GF-D8 (cell line): Measurements from ENCODE around the gene STK32B.

Source experiments
- DNase-seq: peaks from one replicate; lab custom pipeline; 2025; lab: John Stamatoyannopoulos, UW

The STK32B gene

DNA sequence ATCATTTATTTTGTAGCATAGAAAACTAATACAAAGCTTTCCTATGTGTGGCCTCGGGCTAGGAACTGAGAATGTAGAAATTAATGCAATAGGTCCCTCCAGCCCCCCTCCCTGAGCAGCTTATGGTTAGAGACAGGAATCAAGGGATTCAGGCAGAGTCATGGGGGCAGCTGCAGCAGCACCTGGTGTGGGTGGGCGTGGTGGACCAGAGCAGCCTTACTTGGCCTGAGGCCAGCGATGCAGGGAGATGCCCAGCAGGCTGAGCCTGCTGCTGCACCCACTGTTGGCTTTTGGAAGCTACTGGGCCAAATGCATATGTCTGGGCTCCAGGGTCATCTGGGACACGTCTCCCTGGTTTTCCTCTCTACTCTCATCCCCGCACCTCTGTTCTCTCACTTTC, 74.0 kb downstream of the STK32B start:
- no peak for DNase-seq

DNA sequence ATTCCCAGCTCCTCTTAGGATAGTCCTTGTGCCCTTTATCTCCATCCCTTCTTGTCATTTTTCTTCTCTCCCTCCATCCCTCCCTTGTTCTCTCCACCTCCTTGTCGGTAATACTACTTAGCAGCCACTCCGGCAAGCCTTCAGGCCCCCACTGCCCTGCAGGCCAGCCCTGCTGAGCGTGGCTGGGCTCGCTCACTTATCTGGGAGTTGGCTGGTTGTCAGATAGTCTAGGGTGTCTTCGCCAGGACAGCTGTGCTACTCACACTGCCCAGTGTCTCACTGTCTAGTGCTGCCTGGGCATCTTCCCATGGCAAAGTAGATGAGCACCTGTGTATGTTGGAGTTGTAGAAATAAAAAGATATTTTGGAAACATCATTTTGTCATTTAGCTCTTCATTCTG, 75.0 kb downstream of the STK32B start:
- no peak for DNase-seq

DNA sequence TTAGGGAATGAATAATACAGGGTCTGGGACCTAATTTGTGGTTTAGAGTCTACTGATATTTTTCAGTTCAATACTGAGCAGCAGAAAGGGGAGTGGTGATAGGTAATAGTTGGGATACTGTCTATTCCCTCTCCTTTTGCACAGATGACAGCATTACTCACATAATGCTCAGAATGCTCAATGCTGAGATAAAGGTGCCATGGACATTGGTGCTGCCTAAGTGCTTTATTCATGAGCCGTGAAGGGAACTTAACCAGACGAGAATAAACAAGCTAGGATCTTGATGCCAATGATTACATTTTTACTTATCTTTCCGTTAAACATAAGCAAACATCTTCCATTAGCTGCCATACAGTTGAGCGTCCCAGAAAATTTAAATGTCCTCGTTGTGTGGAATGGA, 75.6 kb downstream of the STK32B start:
- no peak for DNase-seq

DNA sequence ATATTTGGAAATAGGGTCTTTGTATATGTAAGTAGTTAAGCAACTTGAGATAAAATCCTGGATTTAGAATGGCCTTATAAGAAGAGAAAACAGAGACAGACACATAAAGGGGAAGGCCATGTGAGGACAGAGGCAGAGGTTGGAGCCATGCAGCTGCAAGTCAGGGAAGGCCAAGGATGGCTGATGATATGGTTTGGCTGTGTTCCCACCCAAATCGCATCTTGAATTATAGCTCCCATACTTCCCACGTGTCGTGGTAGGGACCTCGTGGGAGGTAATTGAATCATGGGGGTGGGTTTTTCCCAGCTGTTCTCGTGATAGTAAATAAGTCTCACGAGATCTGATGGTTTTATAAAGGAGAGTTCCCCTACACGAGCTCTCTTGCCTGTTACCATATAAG, 76.3 kb downstream of the STK32B start:
- no peak for DNase-seq

DNA sequence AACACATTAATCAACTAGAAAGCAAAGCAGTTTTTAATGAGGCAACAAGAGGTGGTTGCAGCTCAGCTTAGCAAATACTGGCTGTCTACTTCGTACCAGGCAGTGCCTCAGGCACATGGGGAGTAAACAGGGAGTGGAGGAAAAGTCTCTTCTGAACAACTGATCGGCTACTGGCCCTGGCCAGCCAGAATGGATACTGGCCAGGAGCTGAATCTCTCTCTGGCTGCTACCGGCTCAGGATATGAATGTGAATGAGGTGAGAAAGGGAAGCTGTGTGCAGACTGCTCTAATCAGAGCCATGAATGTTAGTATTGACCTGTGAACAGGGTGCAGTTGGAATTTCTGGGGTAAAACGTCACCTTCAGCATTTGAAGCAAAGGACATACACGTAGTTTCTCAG, 77.3 kb downstream of the STK32B start:
- DNase-seq, result no peak

DNA sequence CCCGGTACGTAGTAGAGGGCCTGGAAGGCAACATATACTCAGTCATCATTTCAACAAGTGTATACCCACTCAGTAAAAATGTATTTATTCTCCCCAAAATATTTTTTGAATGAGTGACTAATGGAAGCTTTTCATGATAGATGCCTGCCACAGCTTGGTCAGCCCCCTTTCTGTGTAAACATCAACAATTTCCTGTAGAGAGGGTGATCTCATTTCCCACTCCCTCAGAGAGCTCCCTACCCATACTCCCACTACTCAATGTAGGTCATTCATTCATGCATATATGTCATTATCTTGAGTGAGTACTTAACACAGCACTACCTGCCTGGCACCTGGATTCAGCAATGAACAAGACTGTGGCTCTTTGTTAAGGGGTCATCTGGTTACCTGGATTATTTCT, 81.9 kb downstream of the STK32B start:
- no peak for DNase-seq

DNA sequence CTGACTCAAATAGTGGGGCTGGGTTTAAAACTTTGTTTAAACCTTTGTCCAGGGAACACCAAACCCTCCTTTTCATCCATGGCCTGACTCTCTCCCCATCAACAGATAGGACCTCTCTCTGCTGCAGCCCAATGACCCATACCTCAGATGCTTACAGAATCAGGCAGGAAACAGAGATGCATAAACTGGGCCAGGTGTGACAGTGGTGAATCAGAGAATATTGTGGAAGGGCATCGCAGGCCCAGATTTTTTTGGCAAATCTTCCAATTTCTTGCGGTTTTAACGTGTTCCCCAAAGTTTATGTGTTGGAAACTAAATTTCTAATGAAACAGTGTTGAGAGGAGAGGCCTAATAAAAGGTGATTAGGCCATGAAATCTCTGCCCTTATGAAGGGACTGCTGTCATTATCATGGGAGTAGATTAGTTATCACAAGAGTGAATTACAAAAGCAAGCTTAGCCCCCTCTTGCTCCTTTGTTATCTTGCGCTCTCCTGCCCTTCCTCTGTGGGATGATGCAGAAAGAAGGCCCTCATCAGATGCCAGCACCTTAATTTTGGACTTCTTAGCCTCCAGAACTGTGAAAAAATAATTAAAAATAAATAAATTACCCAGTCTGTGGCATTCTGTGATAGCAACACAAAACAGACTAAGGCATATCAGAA, 82.8 kb downstream of the STK32B start:
- no peak for DNase-seq

DNA sequence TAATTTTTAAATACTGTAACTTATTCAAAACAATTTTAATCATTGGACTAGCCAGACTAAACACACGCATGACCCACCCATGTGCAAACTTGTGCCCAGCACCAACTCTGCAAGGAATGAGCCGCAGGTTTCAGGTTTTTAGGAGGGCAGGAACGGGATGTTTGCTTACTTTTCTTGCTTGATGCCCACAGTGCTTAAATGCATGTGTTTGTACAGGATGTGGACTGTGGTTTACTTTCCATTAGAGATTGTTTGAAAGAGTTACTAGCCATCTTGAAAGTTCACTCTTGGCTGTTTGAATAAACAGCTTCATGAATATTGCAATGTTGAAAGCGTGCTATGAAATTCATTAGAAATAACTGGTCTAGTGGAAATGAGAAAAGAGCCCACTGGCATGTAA, 83.3 kb downstream of the STK32B start:
- DNase-seq, result no peak

DNA sequence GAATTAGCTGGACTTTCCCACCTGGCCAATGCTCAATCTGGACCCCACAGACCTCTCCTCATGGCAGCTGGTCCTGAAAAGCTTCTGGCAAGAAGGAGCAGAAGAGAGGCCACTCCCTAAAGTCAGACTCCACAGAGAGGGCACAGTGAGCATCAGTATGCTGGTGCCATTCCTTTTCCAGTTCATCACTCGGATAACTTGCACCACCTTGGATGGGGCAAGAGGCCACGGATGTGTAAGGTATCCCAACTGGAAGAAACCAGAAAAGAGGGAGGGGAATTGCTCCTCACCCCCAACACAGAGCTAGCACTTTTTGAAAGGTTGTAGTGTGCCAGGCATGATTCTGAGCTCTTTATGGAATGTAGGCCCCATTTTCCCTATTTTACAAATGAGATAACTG, 85.9 kb downstream of the STK32B start:
- no peak for DNase-seq

DNA sequence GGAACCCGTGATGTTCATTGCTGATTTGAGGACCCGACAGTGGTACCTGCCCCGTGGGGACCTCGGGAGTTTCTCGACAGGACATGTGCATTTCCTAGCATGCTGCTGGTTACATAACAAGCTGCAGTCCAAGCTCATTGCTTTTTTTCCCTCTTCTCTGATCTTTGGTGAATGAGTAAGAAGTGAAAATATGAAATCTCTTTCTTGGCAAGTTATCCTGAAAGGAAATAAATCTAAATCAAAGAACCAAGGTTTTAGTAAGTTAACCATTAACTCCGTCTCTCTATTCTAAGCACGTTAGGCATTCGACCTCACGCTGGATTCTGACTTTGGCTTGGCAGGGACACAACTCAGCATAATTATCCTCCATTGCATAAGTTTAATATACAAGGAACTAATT, 86.6 kb downstream of the STK32B start:
- DNase-seq, result no peak

DNA sequence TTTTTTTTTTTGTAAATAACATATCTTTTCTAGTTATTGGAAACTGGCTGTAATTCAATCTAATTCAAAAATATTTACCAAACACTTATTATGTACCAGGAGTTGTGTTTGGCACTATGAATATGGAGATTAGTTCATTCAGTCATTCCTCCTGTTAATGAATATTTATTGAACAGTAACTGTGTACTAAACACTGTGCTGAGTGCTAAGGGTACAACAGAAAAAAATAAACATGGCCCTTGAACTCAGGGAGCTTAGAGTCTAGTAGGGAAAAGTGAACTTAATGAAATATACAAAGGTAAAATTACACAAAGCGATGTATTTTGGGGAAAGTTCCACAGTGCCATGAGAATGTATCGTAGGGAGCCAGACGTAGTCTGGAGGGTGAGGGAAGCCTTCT, 87.1 kb downstream of the STK32B start:
- no peak for DNase-seq

DNA sequence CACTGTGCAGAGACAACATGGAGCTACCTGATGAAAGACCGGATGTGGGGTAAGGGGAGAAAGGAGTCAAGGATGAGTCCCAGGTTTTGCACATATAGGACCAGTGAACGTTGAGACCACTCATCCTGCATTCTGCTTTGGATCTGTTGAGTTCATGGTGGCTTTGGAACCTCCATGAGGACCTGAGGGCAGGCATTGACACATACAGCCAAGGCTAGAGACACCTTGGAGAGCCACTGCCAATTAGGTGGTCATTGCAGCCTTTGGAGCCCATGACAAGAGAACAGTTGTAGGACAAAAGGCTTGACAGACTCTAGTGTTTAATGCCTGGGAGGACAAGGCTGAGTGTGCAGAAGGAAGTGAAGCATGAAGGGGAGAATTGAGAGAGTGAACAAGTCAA, 87.9 kb downstream of the STK32B start:
- no peak for DNase-seq

DNA sequence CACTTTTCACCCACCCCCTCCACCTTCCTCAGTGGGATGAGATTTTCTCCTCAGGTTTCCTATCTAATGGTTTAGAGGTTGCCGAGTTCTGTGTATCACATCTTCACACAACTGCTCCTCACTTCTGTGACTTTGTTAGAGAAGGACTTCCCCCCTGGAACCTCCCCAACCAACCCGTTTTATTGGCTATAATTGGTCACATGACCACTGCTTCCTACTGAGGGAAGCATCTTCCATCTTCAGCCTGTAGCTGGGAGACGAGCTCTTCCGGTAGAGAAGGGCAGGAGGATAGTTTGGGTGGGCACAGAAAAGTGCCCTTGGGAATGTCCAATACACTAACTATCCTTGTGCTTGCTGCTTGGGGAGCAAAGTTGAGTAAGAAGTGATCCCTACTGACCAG, 90.5 kb downstream of the STK32B start:
- no peak for DNase-seq

DNA sequence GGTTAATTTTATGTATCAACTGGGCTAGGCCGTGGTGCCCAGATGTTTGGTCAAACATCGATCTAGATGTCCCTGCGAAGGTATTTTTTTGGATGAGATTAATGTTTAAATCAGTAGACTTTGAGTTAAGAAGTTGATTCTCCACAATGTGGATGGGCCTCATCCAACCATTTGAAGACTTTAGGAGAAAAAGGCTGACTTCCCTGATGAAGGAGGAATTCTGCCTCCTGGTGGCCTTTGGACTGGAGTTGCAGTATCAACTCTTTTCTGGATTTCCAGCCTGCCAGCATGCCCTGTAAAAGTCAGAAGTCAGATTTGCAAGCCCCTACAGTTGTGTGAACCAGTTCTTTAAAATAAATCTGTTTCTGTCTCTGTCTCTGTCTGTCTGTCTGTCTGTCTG, 91.4 kb downstream of the STK32B start:
- no peak for DNase-seq

DNA sequence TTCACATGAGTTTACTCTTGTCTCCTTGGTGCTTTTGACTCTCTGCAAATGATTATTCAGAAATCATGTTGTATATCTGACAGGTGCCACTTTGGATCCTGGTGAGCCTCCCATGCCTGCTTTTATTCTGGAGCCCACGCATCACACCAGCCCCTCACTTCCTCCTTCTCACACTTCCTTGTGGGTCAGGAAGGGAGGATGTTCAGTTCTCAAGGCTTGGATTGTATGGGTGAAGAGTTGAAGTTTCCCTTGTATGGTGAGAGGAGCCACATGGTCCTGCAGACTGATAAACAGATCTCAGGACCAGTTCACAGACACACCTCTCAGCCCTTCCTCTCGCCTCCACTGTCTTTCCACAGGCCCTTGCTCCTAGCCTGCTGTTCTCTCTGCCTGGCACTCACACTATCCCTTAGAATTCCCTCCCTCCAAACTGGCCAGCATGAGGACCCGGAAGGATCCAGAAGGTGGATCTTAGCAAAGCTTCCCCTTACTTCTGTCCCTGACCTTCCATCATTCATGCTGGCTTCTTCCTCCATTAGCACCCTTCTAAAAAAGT, 92.1 kb downstream of the STK32B start:
- DNase-seq, result no peak

DNA sequence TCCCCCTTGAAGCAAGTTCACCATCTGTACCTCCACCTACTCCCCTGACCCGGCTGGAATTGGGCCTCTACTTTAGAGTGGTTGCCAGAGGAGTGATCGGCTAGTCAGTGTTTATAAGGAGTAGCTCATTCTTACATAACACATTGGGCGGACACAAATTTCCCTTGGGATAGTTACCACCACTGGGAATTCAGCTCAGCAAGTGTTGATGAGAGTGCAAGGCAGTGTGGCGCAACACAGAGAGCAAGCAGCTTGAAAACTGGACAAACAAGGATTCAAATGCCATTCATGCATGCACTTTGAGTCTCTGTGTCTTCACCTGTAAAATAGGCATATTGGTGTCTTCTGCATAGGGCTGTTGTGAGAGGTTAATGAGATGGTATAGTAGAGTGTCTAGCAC, 92.7 kb downstream of the STK32B start:
- DNase-seq, result no peak

DNA sequence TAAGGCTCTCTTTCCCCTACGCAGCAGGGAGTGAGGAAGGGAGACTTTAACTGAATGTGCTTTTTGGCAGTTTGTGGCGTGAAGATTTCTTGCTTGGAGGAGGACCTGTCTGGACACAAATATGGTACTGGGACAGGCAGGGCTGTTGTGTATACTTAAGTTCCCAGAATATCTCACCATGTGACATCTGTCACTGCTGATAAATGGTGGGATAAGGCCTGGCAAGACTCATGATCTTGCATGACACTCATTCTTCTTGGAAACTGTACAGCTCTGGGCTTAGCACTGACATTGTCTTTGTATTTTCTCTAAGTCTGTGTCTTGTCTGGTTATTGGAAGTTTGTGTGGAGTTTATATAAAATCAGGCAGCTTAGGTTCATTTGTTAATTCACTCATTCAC, 93.1 kb downstream of the STK32B start:
- no peak for DNase-seq

DNA sequence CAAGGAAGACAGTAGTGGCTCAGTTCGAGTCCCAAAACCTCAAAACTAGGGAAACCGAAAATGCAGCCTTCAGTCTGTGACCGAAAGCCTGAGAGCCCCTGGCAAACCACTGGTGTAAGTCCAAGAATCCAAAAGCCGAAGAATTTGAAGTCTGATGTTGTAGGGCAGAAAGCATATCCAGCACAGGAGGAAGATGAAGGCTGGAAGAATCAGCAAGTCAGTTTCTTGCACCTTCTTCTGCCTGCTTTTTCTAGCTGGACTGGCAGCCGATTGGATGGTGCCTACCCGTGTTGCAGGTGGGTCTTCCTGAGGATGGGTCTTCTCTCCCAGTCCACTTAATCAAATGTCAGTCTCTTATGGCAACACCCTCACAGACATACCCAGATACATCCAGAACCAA, 95.0 kb downstream of the STK32B start:
- no peak for DNase-seq

DNA sequence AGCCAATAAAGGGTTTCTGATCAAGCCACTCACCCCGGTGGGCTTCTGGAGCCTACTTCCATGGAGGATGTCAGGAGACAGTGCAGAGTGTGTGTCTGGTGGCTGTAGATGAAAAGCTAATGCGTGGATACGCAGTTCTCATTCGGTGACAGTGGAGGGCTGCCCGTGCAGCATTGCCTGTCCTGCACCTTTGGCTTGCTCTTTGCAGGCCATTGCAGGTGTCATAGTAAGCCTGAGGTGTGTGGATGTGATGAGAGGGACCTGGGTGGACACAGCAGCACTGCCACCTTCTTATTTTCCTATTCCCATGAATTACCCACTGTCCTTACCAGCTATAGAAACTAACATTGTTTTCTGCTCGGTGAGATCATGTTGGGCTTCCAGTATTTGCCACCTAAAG, 101.2 kb downstream of the STK32B start:
- no peak for DNase-seq

DNA sequence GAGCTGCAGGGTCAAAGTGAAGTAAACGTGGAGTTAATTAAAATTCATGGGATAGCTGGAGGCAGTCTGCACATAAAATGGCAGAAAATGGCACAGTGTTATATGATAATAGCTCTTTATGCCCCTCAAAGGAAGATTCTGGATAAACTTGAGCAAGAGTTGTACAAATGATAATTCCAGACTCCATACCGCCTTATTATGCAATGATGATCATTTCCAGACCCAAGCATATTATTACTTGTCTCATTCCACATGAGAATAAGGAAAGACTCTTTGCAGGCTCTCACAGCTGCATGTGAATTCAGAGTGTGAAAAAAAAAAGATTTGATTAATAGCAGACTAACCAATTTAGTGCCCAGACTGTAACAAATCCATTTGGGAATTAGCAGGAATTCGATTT, 105.4 kb downstream of the STK32B start:
- no peak for DNase-seq

DNA sequence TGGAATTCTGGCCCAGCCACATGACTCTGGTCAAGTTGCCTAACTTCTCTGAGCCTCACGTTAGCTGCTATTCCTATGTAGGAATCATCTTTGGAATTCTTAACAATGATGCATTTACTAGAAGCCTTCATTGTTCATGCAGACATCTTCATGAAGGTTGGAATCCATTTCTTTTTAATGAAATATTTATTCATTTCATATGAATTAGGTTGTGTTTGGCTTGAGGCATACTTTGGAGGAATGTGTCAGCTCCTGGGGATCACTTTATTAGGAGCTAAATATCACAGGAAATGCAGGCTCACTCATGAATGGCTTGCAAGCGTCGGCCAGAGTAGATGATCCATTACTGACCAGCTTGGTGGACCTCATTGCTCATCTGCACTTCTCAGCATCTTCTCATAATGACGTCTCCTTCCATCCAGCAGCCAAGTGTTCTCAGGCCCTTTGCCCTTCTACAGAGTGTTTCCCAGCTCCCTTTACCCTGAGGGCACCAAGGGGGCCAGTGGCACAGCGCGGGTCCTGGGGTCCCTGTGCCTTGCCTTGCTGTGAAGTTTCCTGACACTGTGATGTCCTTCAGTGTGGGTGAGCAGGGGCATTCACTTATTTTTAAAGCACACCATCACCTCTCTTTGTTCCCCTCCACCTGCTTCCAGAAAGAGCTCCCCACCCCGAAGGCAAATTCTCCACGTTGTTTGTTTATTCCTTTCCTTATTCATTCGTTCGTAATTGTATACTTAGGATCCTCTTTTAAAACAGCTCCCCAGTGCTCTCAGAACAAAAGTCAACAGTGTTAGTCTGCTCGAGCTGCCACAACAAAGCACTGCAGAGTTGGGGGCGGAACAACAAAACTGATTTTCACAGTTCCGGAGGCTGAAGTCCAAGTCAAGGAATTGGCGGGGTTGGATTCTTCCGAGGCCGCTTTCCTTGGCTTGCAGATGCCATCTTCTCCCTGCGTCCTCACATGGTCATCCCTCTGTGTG, 106.8 kb downstream of the STK32B start:
- no peak for DNase-seq

DNA sequence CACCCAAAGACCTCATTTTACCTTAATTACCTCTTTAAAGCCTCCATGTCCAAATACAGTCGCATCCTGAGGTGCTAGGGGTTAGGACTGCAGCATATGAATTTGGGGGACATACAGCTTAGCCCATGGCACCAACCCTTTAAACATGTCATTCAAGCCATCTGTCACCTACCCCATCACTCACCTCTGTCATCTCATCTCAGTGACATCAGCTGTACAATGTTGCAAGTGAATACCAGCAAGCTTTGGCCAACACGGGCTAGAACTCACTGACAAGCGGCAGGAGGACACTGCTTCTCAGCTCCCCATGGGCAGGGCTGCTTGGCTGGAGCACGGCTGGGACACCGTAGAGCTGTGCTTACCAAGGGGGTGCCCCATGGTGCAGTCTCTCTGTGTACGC, 107.5 kb downstream of the STK32B start:
- no peak for DNase-seq

DNA sequence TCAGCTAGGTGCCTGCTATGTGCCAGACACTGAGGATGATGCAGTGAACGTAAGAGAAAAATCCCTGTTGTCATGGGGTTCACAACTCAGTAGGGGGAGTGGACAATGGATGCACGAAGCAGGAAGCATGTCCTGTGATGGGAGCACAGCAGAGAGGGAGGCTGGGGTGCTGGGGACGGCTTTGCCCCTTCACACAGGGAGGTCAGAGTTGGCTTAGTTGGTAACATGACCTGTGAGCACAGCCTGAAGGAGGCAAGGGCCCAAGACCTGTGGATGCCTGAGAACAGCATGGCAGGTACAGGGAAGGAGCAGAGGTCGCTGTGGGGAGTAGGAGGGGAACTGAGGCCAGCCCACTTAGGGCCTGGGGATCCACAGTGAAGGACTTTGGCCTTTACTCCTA, 109.4 kb downstream of the STK32B start:
- DNase-seq, result no peak
